H1 (cell line): ENCODE results near the gene DHRS12. TPM values are rescaled to one million over a fixed set of nuclear protein-coding genes. Genes with fewer than 3 reads are reported as not detected.

Source experiments
- CTCF ChIA-PET: fragments of 300-600 bp; sonication (Branson Sonifier 250); formaldehyde crosslinking; loops from one replicate; lab custom pipeline; 2021; ENCODE audit not compliant: partially characterized antibody; lab: Charles Lee
- POLR2A ChIA-PET: fragments of 300-600 bp; sonication (Branson Sonifier 250); formaldehyde crosslinking; loops from one replicate; lab custom pipeline; 2021; ENCODE audit warnings: inconsistent platforms; ENCODE audit not compliant: partially characterized antibody; lab: Charles Lee
- DNase-seq, 2 experiments: peaks; one replicate each; pipeline versions ENCODE4 v3.0.0 to v3.0.0-alpha.2; 2010 to 2022; ENCODE audit warnings: low spot score in 2 of 2, low read depth in 1 of 2, mixed read lengths in 1 of 2
- FAIRE-seq: peaks from 2 replicates; lab custom pipeline; 2011; peaks lifted over from hg19 to GRCh38; lab: Jason Lieb, UNC
- H2AFZ ChIP-seq: 2 replicates; pipeline ENCODE4 v1.8.1; 2012; ENCODE audit warnings: low read length, inconsistent platforms
- H2AK5ac ChIP-seq: 2 replicates; pipeline ENCODE4 v1.6.1; 2013; ENCODE audit warnings: low read depth, low read length
- H2BK120ac ChIP-seq: replicated peaks from 2 replicates; pipeline ENCODE3; 2013; ENCODE audit warnings: low read depth, low read length, inconsistent platforms
- H2BK12ac ChIP-seq: 2 replicates; pipeline ENCODE4 v1.6.1; 2013; ENCODE audit warnings: low read depth, low read length
- H2BK15ac ChIP-seq: 2 replicates; pipeline ENCODE4 v1.6.1; 2013; ENCODE audit warnings: low read length
- H2BK20ac ChIP-seq: 2 replicates; pipeline ENCODE4 v1.6.1; 2013; ENCODE audit warnings: low read length
- H2BK5ac ChIP-seq: 2 replicates; pipeline ENCODE4 v1.6.1; 2013; ENCODE audit warnings: low read depth, low read length
- H3K14ac ChIP-seq: 2 replicates; pipeline ENCODE4 v1.6.1; 2013; ENCODE audit warnings: inconsistent platforms; ENCODE audit not compliant: insufficient read length
- H3K18ac ChIP-seq: 2 replicates; pipeline ENCODE4 v1.6.1; 2013; ENCODE audit warnings: low read length; ENCODE audit errors: extremely low read depth
- H3K23ac ChIP-seq: 2 replicates; pipeline ENCODE4 v1.6.1; 2013; ENCODE audit warnings: inconsistent platforms; ENCODE audit not compliant: insufficient read length
- H3K23me2 ChIP-seq: 2 replicates; pipeline ENCODE4 v1.6.1; 2013; ENCODE audit warnings: low read depth, low read length
- H3K27ac ChIP-seq: 2 replicates; pipeline ENCODE4 v1.6.1; 2011; ENCODE audit warnings: low read depth, low read length, inconsistent platforms
- H3K27me3 ChIP-seq, 4 experiments: replicated peaks in 1 of 4; 1 replicate in 1 of 4; 2 replicates in 3 of 4; pipeline versions ENCODE4 v1.6.1 to v1.8.1; 2011 to 2013; ENCODE audit warnings: low read length in 3 of 4, mild to moderate bottlenecking in 3 of 4, inconsistent platforms in 2 of 4, mixed read lengths in 2 of 4, moderate library complexity in 1 of 4; ENCODE audit not compliant: control insufficient read depth in 3 of 4, insufficient read depth in 3 of 4; ENCODE audit errors: extremely low read depth in 1 of 4
- H3K36me3 ChIP-seq, 4 experiments: 2 replicates each; pipeline versions ENCODE4 v1.6.1 to v1.8.1; 2011 to 2013; ENCODE audit warnings: mild to moderate bottlenecking in 4 of 4, low read length in 3 of 4, moderate library complexity in 2 of 4, control low read depth in 1 of 4, inconsistent platforms in 1 of 4; ENCODE audit not compliant: insufficient read depth in 4 of 4, control insufficient read depth in 2 of 4
- H3K4ac ChIP-seq: replicated peaks from 2 replicates; pipeline ENCODE3; 2013; ENCODE audit warnings: low read length, low read depth, mixed read lengths, inconsistent platforms; ENCODE audit not compliant: insufficient read length
- H3K4me1 ChIP-seq, 4 experiments: replicated peaks in 1 of 4; 1 replicate in 1 of 4; 2 replicates in 3 of 4; pipeline versions ENCODE4 v1.6.1 to v1.8.1; 2011 to 2013; ENCODE audit warnings: low read length in 3 of 4, inconsistent platforms in 2 of 4, mixed read lengths in 1 of 4; ENCODE audit not compliant: insufficient read depth in 4 of 4, control insufficient read depth in 3 of 4
- H3K4me2 ChIP-seq, 2 experiments: 2 replicates each; pipeline versions ENCODE4 v1.6.1 to v1.8.1; 2011 to 2013; ENCODE audit warnings: low read depth in 2 of 2, low read length in 2 of 2, control low read depth in 1 of 2, inconsistent platforms in 1 of 2, mild to moderate bottlenecking in 1 of 2; ENCODE audit not compliant: insufficient read depth in 1 of 2
- H3K4me3 ChIP-seq, 4 experiments: fragments of 200-600, 300-600 bp in 1 of 4; sonication (generic), shearing (Covaris generic), sonication (Bioruptor Twin) in 1 of 4; 2 replicates each; pipeline versions ENCODE4 v1.5.1 to v1.8.1; 2011 to 2016; ENCODE audit warnings: low read length in 4 of 4, low read depth in 3 of 4, control low read depth in 2 of 4, inconsistent platforms in 2 of 4, mild to moderate bottlenecking in 2 of 4, mixed read lengths in 1 of 4, moderate library complexity in 1 of 4; ENCODE audit not compliant: insufficient read depth in 2 of 4; ENCODE audit errors: extremely low read depth in 1 of 4
- H3K56ac ChIP-seq: replicated peaks from 2 replicates; pipeline ENCODE3; 2013; ENCODE audit warnings: low read depth, mild to moderate bottlenecking, mixed read lengths, low read length, inconsistent platforms; ENCODE audit not compliant: insufficient read length
- H3K79me1 ChIP-seq: 2 replicates; pipeline ENCODE4 v1.6.1; 2013; ENCODE audit warnings: low read depth, low read length, control low read depth
- H3K79me2 ChIP-seq, 2 experiments: 2 replicates each; pipeline versions ENCODE4 v1.6.1 to v1.8.1; 2012 to 2013; ENCODE audit warnings: low read length in 2 of 2, mild to moderate bottlenecking in 2 of 2, inconsistent platforms in 1 of 2; ENCODE audit not compliant: insufficient read depth in 2 of 2, control insufficient read depth in 1 of 2
- H3K9ac ChIP-seq, 4 experiments: replicated peaks in 1 of 4; 1 replicate in 1 of 4; 2 replicates in 3 of 4; pipeline versions ENCODE4 v1.6.1 to v1.8.1; 2011 to 2013; ENCODE audit warnings: low read depth in 3 of 4, low read length in 3 of 4, control low read depth in 2 of 4, mild to moderate bottlenecking in 2 of 4, moderate library complexity in 2 of 4, inconsistent platforms in 1 of 4; ENCODE audit errors: extremely low read depth in 1 of 4
- H3K9me3 ChIP-seq, 2 experiments: 2 replicates each; pipeline versions ENCODE4 v1.6.1 to v1.8.1; 2012 to 2013; ENCODE audit warnings: mild to moderate bottlenecking in 2 of 2, moderate library complexity in 2 of 2, control low read depth in 1 of 2, inconsistent platforms in 1 of 2, low read depth in 1 of 2, low read length in 1 of 2, mixed read lengths in 1 of 2; ENCODE audit not compliant: insufficient read depth in 2 of 2
- H4K20me1 ChIP-seq, 2 experiments: replicated peaks in 1 of 2; 2 replicates each; pipeline versions ENCODE3 to v1.8.1; 2011 to 2013; ENCODE audit warnings: inconsistent platforms in 2 of 2, low read length in 2 of 2, mild to moderate bottlenecking in 1 of 2; ENCODE audit not compliant: insufficient read depth in 2 of 2, control insufficient read depth in 1 of 2
- H4K5ac ChIP-seq: 2 replicates; pipeline ENCODE4 v1.6.1; 2013; ENCODE audit warnings: low read length, low read depth, mixed read lengths, inconsistent platforms; ENCODE audit not compliant: insufficient read length
- H4K8ac ChIP-seq: 2 replicates; pipeline ENCODE4 v1.8.0; 2013; ENCODE audit warnings: mild to moderate bottlenecking, moderate library complexity, low read length, inconsistent platforms; ENCODE audit not compliant: insufficient read depth; ENCODE audit errors: extremely low read depth
- H4K91ac ChIP-seq: replicated peaks from 2 replicates; pipeline ENCODE3; 2013; ENCODE audit warnings: low read length, mixed read lengths, inconsistent platforms; ENCODE audit not compliant: insufficient read length
- NRF1 ChIP-seq: IDR thresholded peaks from 2 replicates; pipeline ENCODE4 v1.6.1; 2011; ENCODE audit warnings: mild to moderate bottlenecking, low read depth, low read length, improper control_type of control experiment
- RXRA ChIP-seq: IDR thresholded peaks from 2 replicates; pipeline ENCODE4 v1.6.1; 2011; ENCODE audit warnings: low read depth, mild to moderate bottlenecking, low read length, moderate library complexity; ENCODE audit not compliant: insufficient read depth
- WGBS, 2 experiments: shearing (Covaris generic) in 1 of 2; methylation state at CpG; one replicate each; pipeline versions ENCODE4 v1.1.6 to v1.1.7; 2013 to 2015; ENCODE audit warnings: low lambda C conversion rate in 2 of 2, mixed read lengths in 2 of 2, inconsistent platforms in 1 of 2, low coverage in 1 of 2, missing lambda C conversion rate in 1 of 2; ENCODE audit not compliant: insufficient replicate concordance in 2 of 2, insufficient coverage in 1 of 2, insufficient read length in 1 of 2; ENCODE audit errors: extremely low coverage in 1 of 2, missing lambda C conversion rate in 1 of 2; 5-methylcytosine and 5-hydroxymethylcytosine counted together
- polyA plus RNA-seq, 7 experiments: library from polyadenylated mRNA; depleted of rRNA in 3 of 7; stranded (reverse) in 5 of 7; unstranded in 2 of 7; fragments of >200 nt in 5 of 7; fragments of 200-250 nt in 2 of 7; gene quantifications; 1 replicate in 5 of 7; 2 replicates in 1 of 7; 4 replicates in 1 of 7; pipeline versions ENCODE4 v1.2.1 to v1.2.3, GENCODE V29; 2011 to 2013; ENCODE audit warnings: missing spikeins in 2 of 7, mixed read lengths in 2 of 7
- total RNA-seq: library from RNA; stranded (reverse); fragmentation: NEBNext Ultra II Directional; extraction: Animal tissue kit (Norgen Biotek cat#: 25700); gene quantifications from 2 replicates; pipeline ENCODE4 v1.2.1, GENCODE V29; 2021

Gene DHRS12
- total and polyA plus RNA-seq, 2 of the 8 experiments (the other 6 are each of a cell fraction or from before 2014, with no cell fraction given) = 8.7 TPM

GRCh38 chr13:51728275-51728673 lies 75.7 kb downstream of the DHRS12 start:
- no peak overlapping the region for H3K27ac ChIP-seq
- no peak overlapping the region for H2AK5ac ChIP-seq
- H3K4me1 ChIP-seq = peaks cover 0 to 2% (median under 1%) of the 10 kb centered on the region in 4 experiments; a peak in 1 of 7 replicates
- no peak overlapping the region for H2AFZ ChIP-seq
- no peak overlapping the region for H4K8ac ChIP-seq
- H3K18ac ChIP-seq = no peak overlapping the region
- no peak overlapping the region for H2BK12ac ChIP-seq
- H4K20me1 ChIP-seq = no peaks in the 10 kb centered on the region
- TF ChIP-seq NRF1 (no peak), RXRA (no peak)
- TF ChIP-seq, all 59 proteins: peak for 0
- H2BK20ac ChIP-seq = no peak overlapping the region
- H3K56ac ChIP-seq = no peak overlapping the region
- no peak overlapping the region for H3K4me3 ChIP-seq
- no peak overlapping the region for H3K14ac ChIP-seq
- H2BK120ac ChIP-seq = no peak overlapping the region
- H2BK5ac ChIP-seq = no peak overlapping the region
- H2BK15ac ChIP-seq = no peak overlapping the region
- 97% methylated on average over 4 of the region's 4 CpGs; no CpG with 5 or more reads in 1 of the 2 experiments for WGBS, 2 experiments
- no peaks in the 10 kb centered on the region for H3K9me3 ChIP-seq
- CTCF ChIA-PET = interaction anchor here (1.2 kb wide), 1 partner anchor 14 kb away, joined by 3 read pairs; no protein-coding TSS in a partner anchor
- no peak overlapping the region for H3K9ac ChIP-seq
- POLR2A ChIA-PET = interaction anchor here (1.1 kb wide), 1 partner anchor 28 kb away, joined by 3 read pairs; no protein-coding TSS in a partner anchor
- H3K79me2 ChIP-seq = no peaks in the 10 kb centered on the region
- no peak overlapping the region for H4K91ac ChIP-seq
- no peak overlapping the region for H3K4ac ChIP-seq
- H3K36me3 ChIP-seq = peaks cover 0 to 11% (median 6%) of the 10 kb centered on the region in 4 experiments; a peak in 4 of 8 replicates
- H3K4me2 ChIP-seq = no peak overlapping the region
- no peaks in the 10 kb centered on the region for H3K27me3 ChIP-seq
- no peak for DNase-seq
- no peaks in the 10 kb centered on the region for H3K23me2 ChIP-seq
- no peak overlapping the region for H3K23ac ChIP-seq
- no peaks in the 10 kb centered on the region; the same call in 1 of the 2 replicates for H3K79me1 ChIP-seq
- no peak overlapping the region for H4K5ac ChIP-seq
- FAIRE-seq = no peak
